IPS-NIHi11 (cell line): ENCODE measurements around the gene NFILZ.
"Not testable (repeated sequence)": the region's sequence is repeated elsewhere in the genome, so short reads cannot be mapped to it uniquely, and the experiment has no call there.

ENCODE experiments used
- DNase-seq: peaks from one replicate; pipeline ENCODE4 v3.0.0; 2012; ENCODE audit warnings: mixed read lengths, low spot score

Gene NFILZ

DNA sequence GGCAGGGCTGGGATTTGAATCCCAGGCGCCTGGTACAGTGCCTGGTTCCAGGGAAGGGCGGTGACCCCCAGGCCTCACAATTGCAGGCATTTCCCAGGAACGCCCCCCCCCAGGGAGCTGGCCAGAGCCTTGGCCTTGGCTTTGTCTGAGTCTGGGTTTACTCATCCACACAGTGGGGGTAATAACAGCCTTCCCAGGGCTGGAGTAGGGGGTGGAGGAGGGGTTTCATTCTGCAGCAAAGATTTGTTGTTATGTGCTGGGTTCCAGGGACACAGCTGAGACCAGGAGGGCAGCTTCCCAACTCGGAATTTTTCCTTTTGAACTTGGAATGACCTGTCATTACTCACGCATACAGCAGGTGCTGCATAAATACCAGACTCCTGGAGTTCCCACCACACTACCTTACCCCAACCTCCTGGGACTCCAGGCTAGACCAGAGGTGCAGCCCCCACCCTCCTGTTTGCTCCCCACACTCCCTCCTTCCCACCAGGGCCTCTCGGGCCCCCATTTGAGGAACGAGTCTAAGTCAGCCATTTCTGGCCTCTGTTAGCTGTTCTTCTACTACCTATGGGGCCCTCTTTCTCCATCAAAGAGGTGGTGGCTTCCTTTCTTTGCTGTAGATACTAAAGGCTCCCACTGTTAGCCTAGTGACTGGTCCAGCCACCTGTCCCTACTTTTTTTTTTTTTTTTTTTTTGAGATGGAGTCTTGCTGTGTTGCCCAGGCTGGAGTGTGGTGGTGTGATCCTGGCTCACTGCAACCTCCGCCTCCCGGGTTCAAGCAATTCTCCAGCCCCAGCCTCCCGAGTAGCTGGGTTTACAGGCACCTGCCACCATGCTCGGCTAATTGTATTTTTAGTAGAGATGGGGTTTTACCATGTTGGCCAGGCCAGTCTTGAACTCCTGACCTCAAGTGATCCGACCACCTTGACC lies 18.3 kb upstream of the NFILZ start:
- no peak for DNase-seq

DNA sequence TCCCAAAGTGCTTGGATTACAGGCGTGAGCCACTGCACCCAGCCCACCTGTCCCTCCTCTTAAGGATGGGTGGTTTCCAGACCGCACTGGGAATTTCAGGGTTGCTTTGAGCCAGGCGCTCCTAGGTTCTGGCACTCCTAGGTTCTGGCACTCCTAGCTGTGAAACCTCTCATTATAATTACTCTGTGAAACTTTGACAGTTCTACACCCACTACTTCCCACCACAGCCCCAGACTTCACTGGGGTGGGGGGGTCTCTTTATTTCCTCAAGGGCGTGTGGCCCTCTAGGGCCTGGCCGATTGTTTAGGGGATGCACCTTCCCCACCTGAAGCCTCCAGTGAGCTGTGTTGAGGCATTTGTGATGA lies 17.6 kb upstream of the NFILZ start:
- DNase-seq, result no peak

DNA sequence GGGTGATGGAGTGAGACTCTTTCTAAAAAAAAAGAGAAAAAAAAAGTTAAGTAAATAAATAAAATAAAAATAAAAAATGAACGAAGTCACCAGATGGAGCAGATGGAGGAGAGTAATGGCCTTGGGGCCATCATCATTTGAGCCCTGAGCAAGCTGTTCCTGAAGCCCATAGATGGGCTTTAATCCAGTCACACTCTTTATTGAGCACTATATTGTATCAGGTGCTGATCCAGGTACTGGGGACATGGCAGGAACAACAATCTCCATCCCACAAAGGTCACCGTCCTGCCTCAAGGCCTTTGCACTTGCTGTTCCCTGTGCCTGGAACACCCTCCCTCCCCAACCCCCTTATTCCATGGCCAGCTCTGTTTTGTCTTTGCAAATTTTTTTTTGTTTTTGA lies 16.0 kb upstream of the NFILZ start:
- no peak for DNase-seq

DNA sequence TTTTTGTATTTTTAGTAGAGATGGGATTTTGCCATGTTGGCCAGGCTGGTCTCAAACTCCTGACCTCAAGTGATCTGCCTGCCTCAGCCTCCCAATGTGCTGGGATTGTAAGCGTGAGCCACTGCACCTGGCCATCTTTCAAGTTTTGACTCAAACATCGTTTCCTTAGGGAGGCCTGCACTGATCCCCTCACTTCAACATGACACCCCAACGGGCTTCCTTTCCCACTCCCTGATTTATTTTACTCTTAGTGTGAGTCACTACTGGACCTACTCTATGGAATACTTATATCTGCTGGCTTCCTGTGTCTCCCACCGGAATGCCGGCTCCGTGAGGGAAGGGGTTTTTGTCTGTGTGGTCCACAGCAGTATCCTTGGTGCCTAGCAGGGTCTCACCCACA lies 15.4 kb upstream of the NFILZ start:
- no peak for DNase-seq

DNA sequence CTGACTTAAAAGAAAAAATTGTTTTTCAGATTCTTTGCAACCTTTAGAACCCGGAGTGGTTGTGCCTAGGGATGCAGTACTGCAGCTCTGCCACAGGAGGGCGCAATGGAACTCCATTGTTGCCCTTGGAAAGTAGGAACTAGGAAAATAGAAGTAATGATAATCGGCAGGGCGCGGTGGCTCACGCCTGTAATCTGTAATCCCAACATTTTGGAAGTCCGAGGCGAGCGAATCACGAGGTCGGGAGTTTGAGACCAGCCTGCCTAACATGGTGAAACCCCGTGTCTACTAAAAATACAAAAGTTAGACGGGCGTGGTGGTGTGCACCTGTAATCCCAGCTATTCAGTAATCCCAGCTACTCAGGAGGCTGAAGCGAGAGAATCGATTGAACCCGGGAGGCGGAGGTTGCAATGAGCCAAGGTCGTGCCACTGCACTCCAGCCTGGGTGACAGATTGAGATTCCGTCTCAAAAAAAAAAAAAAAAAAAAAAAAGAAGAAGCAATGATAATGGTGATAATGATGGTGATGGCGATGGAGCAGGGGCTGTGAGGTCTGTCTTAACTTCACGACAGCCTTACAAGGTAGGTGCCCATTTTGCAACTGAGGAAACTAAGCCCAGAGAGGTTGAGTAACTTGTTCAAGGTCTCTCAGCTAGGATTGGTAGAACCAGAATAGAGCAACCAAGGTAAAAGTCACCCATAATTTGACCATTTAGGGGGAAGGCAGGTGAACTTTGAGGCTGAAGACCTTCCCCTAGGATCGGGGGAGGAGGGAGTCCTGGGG lies 14.4 kb upstream of the NFILZ start:
- peak; percentile 68 for DNase-seq

DNA sequence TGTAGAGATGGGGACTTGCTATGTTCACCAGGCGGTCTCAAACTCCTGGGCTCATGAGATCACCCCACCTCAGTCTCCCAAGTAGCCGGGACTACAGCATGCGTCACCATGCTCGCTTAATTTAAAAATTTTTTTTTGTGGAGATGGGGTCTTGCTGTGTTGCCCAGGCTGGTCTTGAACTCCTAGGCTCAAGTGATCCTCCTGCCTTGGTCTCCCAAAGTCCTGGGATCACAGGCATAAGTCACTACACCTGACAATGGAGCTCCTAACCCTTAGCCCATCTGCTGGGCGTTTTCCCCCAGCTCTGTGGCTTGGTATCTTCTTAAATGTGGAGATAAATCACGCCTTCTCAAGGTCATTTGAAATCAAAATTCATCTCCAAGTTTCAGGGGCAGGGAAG lies 13.6 kb upstream of the NFILZ start:
- DNase-seq, result no peak

DNA sequence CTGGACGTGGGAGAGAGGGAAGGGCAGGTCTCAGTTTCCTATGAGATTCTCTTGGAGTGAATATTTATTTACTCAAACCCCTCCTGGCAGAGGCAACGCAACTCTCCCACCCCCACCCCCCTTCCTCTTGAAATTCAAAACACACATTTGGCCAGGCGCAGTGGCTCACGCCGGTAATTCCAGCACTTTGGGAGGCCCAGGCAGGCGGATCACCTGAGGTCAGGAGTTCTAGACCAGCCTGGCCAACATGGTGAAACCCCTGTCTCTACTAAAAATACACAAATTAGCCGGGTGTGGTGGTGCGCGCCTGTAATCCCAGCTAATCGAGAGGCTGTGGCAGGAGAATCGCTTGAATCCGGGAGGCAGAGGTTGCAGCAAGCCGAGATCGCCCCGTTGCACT lies 13.1 kb upstream of the NFILZ start:
- DNase-seq, result not testable (repeated sequence)

DNA sequence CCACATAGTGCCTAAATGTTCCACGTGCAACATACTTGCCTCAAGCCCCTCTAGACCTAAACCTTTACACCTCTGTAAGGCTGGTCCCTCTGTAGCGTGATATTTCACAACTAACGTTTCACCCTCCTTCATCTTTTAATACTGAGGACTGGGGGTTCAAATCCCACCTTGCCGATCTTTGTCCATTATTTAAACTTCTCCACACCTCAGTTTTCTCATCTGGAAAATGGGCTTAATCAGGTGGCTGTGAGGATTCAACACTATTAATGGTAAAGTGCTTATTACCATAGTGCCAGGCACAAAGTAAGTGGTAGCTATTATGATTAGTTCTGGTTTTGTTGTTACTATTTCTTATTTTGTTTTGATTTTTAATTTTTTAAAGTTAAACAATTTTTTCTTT lies 12.4 kb upstream of the NFILZ start:
- DNase-seq, result no peak

DNA sequence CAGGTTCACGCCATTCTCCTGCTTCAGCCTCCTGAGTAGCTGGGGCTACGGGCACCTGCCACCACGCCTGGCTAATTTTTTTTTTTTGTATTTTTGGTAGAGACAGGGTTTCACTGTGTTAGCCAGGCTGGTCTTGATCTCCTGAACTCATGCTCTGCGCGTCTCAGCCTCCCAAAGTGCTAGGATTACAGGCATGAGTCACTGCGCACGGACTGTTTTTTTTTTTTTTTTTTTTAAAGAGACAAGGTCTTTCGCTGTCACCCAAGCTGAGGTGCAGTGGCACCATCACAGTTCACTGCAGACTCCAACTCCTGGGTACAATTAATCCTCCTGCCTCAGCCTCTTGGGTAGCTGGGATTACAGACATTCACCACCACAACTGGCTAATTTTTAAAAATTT lies 11.7 kb upstream of the NFILZ start:
- no peak for DNase-seq

DNA sequence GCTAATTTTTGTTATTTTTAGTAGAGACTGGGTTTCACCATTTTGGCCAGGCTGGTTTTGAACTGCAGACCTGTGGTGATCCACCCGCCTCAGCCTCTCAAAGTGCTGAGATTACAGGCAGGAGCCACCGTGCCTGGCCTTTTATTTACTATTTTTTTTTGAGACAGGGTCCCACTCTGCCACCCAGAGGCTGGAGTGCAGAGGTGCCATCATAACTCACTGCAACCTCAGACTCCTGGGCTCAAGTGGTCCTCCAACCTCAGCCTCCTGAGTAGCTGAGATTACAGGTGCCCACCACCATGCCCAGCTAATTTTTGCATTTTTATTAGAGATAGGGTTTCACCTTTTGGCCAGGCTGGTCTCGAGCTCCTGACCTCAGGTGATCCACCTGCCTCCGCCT lies 7.5 kb upstream of the NFILZ start:
- not testable (repeated sequence) for DNase-seq

DNA sequence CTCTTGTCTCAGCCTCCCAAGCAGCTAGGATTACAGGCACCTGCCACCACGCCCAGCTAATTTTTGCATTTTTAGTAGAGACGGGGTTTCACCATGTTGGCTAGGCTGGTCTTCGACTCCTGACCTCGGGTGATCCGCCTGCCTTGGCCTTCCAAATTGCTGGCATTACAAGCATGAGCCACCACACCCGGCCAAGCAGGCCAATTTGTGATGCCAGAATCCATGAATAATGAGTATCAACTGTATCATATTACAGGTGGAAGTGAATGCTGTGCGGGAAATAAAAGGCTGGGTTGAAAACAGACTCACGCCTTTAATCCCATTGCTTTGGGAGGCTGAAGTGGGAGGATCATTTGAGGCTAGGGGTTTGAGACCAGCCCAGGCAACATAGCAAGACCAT lies 3.6 kb upstream of the NFILZ start:
- DNase-seq, result no peak

DNA sequence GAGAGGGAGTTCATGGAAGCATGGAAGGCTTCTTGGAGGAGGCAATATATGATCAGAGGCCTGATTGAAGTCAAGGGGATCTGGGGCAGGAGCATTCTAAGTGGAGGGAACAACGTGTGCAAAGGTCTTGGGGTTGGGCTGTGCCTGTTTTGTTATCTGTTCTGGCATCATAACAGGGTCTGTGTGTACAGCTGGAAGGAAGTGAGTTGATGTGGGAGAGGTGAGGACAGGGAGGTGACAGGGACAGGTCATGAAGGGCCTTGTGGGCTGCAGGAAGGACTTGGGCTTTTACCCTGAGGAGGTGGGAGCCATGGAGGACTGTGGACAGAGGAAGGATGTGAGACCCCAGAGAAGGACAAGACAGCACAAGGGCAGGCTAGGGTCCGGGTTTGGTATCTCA lies 1.2 kb upstream of the NFILZ start:
- DNase-seq, result no peak

DNA sequence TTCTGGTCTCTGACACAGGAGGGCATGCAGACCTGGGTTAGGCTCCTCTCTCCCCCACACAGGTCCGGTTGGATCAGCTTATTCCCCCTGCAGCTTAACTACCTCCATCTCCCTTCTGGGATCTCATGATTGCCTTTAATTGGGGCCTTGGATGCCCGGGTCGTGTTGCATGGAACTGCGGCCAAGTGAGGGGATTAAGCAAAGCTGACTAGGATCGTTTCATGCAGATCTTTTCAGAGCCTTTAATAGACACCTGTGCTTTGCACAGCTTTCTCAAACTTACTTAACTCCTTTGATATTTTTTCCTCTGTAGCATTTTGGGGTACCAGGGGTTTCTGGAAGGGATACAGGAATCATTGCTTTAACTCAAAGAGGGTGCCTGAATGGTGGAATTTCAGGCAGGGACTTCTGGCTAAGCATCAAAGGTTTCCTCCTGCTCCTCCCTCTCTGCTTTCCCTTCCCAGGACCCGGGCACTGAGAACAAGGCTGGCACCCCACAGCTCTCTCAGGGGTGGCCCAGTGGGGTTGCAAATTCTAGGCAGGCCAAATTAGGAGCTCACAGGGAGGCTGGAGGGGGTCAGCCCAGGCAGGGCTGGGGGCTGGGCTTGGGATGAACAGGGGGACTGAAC lies 477 bp downstream of the NFILZ start:
- peak; percentile 38 for DNase-seq

DNA sequence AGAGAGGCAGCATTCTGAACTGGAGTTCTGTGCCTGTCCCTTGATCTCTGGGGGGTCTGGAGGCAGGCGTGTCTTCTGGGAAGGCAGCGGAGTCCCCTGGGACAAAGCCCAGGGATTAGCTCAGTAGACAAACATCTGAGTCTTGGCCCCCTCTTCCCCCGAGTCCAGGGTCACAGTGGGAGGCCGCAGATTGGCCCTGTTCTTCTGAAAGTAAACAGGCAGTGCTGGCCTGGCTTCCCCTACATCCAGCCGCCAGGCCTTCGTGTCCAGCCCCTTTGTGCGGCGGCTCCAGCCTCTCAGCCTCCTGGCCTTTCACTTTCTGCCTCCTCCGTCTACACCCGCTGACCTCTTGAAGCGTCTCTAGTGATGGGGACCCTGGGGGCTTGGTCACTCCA lies 989 bp downstream of the NFILZ start:
- DNase-seq, result peak; percentile 53

DNA sequence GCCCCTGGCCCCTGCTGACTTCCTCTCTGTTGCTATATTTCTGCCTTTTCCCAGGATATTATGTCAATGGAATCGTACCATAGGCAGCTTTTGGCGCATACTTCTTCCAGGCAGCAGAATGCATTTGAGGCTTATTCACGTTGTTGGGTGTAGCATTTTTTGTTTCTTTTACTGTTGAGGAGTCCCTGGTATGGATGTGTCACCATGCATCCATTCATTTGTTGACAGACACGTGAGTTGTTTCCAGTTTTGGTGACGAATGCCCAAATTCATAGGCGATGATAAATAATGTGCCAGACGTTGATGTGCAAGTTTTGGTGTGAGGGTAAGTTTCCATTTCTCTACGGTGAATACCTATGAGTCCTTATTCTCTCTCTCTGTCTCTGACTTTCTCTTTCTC lies 5.0 kb downstream of the NFILZ start:
- DNase-seq, result no peak

DNA sequence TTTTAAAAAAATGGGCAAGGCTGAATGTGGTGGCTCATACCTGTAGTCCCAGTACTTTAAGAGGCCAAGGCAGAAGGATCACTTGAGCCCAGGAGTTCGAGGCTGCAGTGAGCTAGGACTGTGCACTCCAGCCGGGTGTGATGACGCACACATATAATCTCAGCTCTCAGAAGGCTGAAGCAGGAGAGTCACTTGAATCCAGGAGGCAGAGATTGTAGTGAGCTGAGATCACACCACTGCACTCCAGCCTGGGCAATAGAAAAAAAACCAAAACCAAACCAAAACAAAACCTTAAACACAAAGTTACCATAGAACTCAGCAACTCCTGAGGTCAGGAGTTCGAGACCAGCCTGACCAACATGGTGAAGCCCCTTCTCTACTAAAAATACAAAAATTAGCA lies 6.6 kb downstream of the NFILZ start:
- DNase-seq, result not testable (repeated sequence)

DNA sequence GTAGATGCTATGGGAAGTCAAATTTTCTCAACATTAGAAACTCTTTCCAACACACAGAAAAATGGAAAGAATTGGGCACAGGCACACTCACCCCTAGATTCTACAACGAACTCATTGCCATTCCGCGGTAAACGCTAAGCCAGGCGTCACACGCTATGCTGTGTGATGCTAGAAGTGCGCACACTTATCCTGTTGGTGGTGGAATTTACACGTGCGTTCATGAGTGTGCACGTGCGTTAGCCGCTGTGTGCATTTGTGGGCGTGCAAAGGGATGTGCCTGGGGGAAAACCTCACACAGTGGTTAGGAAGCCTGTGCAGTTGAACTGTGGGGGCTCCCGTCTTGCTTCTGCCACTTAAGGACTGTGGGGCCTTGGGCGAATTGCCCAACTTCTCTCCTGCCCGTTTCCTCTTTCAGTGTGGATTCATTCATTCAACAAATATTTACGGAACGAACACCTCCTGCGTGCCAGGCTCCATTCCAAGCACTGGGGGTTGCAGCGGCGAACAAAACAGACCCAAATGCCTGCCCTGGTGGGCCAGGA lies 7.7 kb downstream of the NFILZ start:
- DNase-seq, result no peak

DNA sequence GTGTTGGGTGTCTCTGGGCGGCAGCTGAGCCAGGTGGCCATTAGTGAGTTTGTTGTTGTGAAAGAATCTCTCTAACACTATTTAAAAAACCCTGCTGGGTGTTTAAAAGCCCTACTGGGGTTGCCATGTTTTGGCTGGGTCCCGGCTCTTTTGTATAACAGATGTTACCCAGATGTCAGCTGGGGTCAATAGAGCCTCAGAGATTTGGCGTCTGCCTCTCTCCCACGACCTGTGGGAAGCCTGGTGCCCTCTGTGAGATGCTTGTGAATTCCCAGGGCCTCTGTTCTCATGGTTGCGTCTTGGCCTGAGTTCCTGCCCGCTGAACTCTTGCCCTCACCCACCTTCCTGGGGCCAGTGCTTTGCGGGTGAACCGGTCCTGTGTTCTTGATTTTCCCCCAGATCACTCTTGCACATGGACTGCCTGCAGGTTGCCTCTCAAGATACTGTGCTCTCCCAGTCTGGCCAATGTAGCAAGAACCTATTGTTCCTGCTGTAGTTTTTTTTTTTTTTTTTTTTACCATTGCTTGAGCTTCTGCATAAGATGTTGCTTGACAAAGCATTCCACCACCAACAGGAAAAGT lies 9.5 kb downstream of the NFILZ start:
- DNase-seq, result no peak

DNA sequence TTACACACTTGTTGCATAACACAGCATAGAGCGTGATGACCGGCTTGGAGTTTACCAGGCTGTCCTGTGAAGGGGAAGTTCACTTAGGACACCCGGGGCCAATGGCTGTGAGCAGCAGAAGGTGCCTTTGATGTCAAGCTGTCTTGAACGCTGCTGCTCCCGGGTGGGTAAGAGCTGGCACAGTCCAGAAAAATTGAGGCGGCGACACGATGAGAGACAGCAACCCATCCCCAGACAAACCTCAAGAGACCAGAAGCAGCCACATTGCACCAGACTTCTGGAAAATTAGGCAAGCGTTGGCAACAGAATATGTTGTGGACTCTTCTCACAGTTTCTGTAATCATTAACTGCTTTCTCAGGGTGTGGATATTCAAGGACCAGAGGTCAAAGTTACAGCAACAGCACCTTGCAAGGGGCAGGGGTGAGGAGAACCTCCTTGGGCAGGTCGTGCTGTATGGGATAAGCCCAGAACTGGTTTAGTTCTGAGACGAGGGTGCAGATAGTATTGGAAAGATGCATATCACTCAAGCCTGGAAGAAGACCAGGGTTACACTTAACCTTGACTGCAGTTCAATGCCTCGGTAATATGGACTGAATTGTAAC lies 10.1 kb downstream of the NFILZ start:
- no peak for DNase-seq

DNA sequence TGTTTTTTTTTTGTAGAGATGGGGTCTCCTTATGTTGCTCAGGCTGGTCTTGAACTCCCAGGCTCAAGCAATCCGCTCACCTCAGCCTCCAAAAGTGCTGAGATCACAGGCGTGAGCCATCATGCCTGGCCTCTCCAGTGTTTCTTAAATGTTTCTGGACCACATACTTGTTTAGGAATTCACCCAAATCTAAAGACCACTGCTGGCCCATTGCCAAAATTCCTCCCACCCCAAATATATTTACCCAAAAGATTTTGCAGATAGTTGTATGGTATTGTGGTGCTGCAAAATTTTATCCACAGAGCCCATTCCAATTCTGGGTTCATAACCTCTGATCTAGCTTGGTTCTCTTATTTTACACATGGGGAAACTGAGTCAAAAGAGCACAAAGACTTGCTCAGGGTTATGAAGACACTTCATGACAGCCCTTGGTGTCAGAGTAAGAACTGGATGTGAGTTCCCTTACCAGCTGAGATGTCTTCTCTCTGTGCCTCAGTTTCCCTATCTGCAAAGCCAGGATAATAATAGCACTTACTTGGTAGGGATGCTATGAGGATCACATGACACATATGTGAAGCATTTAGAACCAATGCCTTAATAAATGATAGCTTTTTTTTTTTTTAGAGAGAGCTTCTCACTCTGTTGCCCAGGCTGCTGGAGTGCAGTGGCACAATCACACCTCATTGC lies 10.9 kb downstream of the NFILZ start:
- no peak for DNase-seq

DNA sequence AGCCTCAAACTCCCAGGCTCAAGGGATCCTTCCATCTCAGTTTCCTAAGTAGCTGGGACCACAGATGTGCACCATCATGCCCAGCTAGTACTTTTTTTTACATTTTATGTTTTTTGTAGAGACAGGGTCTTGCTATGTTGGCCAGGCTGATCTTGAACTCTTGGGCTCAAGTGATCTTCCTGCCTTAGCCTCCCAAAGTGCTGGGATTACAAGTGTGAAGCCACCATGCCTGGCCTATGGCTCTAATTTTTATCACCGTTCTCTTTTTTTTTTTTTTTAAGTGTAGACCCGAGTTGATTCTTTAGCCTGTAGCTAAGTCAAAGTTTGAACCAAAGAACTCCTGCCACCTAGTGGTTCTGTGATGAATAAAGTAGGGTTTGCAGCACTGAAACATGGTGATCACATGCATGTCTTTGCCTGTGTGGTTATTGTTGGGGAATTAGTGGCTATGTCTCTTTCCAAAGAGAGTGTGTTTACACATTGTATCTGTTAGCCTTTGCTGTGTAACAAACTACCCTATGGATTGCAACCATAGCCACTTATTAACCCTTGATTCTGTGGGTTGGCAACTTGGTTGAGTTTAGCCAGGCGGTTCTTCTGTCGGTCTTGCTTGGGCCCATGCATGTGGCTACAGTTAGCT lies 11.6 kb downstream of the NFILZ start:
- peak; percentile 67 for DNase-seq
